GM10248 (cell line): ENCODE results near the gene HOXB5.

Experiments used
- CTCF ChIA-PET: fragments of 300-600 bp; sonication (Branson Sonifier 250); formaldehyde crosslinking; extraction: SDS; loops from one replicate; lab custom pipeline; 2021; ENCODE audit warnings: antibody characterized with exemption; lab: Yijun Ruan, JAX
- POLR2A ChIA-PET: fragments of 350-650 bp; sonication (Branson Sonifier 250); formaldehyde crosslinking; extraction: SDS; loops from one replicate; lab custom pipeline; 2020; ENCODE audit warnings: antibody characterized with exemption; lab: Yijun Ruan, JAX
- DNase-seq: peaks from one replicate; pipeline ENCODE4 v3.0.0; 2012; ENCODE audit errors: extremely low spot score
- TF ChIP-seq, protein P1 (sequence below): IDR thresholded peaks from 2 replicates; pipeline ENCODE4 v1.5.1; 2012; ENCODE audit warnings: mild to moderate bottlenecking, low read depth; ENCODE audit errors: extremely low read depth, missing control alignments, control extremely low read depth

HOXB5 gene

DNA sequence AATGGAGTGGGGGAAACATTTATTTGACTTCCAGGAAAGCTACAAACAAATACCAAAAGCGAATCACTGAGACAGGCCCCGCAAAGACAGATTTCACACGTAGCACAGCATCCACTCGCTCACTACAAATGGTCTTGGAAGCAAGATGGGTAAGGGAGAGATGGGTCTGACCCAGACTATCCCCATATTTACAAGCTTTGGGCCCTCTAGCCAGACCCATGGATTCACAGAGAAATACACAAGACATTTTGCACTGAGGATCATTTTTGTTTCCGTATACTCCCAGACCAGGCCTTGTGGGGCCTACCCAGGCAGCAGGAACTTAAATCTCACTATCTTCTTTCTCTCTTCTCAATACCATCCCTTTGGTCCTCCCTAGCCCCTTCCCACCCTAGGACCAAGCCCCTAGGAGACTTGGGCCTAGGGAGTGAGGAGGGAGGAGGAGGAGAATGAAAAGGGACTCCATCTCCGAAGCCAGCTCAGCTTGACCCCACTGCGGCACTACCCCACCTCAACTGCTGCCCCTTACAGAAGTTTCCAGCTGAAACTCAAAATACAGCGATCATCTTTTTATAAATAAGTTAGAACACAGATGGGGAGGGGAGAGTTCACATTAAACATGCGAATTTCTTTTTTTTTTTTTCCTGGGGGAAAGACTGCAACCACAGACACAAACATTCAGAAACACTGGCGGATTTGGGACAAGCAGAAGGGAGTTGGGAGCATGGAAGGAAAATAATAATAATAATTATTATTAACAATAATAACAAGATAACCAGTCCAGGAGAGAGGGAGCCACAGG lies 2.1 kb downstream of the HOXB5 start:
- ChIA-PET POLR2A (no interaction called here), CTCF (interaction anchor here (1.0 to 4.1 kb wide), 9 partner anchors 21 to 328 kb away, joined by 3 to 51 read pairs (median 8); partner anchors contain the start of gene HOXB9)
- TF ChIP-seq, protein P1, sequence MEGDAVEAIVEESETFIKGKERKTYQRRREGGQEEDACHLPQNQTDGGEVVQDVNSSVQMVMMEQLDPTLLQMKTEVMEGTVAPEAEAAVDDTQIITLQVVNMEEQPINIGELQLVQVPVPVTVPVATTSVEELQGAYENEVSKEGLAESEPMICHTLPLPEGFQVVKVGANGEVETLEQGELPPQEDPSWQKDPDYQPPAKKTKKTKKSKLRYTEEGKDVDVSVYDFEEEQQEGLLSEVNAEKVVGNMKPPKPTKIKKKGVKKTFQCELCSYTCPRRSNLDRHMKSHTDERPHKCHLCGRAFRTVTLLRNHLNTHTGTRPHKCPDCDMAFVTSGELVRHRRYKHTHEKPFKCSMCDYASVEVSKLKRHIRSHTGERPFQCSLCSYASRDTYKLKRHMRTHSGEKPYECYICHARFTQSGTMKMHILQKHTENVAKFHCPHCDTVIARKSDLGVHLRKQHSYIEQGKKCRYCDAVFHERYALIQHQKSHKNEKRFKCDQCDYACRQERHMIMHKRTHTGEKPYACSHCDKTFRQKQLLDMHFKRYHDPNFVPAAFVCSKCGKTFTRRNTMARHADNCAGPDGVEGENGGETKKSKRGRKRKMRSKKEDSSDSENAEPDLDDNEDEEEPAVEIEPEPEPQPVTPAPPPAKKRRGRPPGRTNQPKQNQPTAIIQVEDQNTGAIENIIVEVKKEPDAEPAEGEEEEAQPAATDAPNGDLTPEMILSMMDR = no peak
- DNase-seq = no peak

GRCh38 chr17:48590607-48591161 lies 2.9 kb downstream of the HOXB5 start:
- TF ChIP-seq, protein P1 = no peak
- CTCF ChIA-PET = interaction anchor here (0.7 to 2.7 kb wide), 9 partner anchors 22 to 517 kb away, joined by 3 to 11 read pairs (median 4); partner anchors contain the start of gene HOXB9
- DNase-seq = no peak
- POLR2A ChIA-PET = no interaction called here

- no peak for DNase-seq
- TF ChIP-seq, protein P1 = no peak
- ChIA-PET POLR2A (no interaction called here), CTCF (interaction anchor here (0.7 to 3.0 kb wide), 14 partner anchors 23 to 572 kb away, joined by 3 to 18 read pairs (median 4); partner anchors contain the start of gene HOXB9)
These were observed 3.6 kb downstream of the HOXB5 start, which contains the start of gene HOXB3 for GRCh38 chr17:48589831-48590606. TSS of gene HOXB3 (minus strand) at chr17:48590241. CDS start at chr17:48552474, 37,767 bp downstream.

- DNase-seq = no peak
- ChIA-PET CTCF (interaction anchor here (1.0 to 3.0 kb wide), 16 partner anchors 10 to 571 kb away, joined by 3 to 18 read pairs (median 4); partner anchors contain the start of gene HOXB4), POLR2A (no interaction called here)
- TF ChIP-seq, protein P1 = no peak
These were observed 4.3 kb downstream of the HOXB5 start for GRCh38 chr17:48589060-48589830.

DNA sequence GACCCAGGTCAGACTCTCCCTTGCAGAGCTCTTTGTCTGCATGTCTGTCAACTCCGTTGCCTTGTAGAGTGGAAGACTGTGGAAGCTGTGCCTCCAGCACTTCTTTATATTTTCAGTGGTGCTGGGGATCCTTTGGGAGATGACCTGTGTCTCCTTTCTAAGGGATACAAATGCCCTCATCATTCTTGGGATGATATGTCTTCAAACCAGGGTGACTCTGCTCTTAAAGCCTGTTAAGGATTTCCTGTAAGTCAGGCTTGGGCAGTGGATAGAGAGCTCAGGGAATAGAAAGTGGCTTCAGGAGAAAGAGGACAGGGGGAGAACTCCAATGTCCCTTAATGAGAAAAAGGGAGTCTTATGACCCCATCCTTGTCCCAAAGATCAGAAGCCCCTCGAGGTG lies 5.1 kb downstream of the HOXB5 start:
- CTCF ChIA-PET = interaction anchor here (1.0 to 3.0 kb wide), 16 partner anchors 10 to 562 kb away, joined by 3 to 18 read pairs (median 7); partner anchors contain the start of gene HOXB4
- POLR2A ChIA-PET = no interaction called here
- TF ChIP-seq, protein P1 = no peak

More for the DNA sequence above, 5.1 kb downstream of the HOXB5 start:
- no peak for DNase-seq
